ENCODE data around the gene XDH. TPM values are rescaled to one million over a fixed set of nuclear protein-coding genes. Genes with fewer than 3 reads are reported as not detected.
A peak's percentile ranks its signal among the peaks of the same experiment; 100 is the strongest.

XDH gene
- total RNA-seq, 1 donor from 2014 or later = 0.41 TPM

DNA sequence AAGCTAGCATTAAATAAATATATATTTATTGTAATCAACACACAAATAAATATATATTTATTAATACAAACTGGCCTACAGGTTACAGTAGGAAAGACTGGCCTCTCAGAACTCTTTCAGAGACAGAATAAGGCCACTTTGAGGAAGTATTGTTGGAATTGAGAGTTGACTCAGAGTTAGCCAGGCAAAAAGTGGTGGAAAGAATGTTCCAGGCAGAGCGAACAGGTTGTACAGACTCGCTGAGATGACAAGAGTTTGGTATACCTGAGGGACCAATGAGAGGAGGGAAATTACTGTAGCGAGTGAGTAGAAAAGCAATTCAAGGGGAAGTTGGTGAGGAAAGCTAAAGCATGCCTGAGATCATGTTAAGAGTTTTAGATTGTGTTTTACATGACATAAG is 19.0 kb upstream of the XDH start:
- H3K4me1 ChIP-seq = no peaks in the 10 kb centered on the region
- H3K9me3 ChIP-seq = no peaks in the 10 kb centered on the region
- no peak overlapping the region for H3K4me3 ChIP-seq
- no peaks in the 10 kb centered on the region for H3K36me3 ChIP-seq
- no peaks in the 10 kb centered on the region for H3K27me3 ChIP-seq
- DNase-seq (no peak), ATAC-seq (peak; percentile 19)
- intact Hi-C loops (cut with DNase I) = no loop called here
- TF ChIP-seq, protein P1, sequence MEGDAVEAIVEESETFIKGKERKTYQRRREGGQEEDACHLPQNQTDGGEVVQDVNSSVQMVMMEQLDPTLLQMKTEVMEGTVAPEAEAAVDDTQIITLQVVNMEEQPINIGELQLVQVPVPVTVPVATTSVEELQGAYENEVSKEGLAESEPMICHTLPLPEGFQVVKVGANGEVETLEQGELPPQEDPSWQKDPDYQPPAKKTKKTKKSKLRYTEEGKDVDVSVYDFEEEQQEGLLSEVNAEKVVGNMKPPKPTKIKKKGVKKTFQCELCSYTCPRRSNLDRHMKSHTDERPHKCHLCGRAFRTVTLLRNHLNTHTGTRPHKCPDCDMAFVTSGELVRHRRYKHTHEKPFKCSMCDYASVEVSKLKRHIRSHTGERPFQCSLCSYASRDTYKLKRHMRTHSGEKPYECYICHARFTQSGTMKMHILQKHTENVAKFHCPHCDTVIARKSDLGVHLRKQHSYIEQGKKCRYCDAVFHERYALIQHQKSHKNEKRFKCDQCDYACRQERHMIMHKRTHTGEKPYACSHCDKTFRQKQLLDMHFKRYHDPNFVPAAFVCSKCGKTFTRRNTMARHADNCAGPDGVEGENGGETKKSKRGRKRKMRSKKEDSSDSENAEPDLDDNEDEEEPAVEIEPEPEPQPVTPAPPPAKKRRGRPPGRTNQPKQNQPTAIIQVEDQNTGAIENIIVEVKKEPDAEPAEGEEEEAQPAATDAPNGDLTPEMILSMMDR (IDR thresholded peaks at IDR 0.05) = no peak
- no peak overlapping the region for H3K27ac ChIP-seq

DNA sequence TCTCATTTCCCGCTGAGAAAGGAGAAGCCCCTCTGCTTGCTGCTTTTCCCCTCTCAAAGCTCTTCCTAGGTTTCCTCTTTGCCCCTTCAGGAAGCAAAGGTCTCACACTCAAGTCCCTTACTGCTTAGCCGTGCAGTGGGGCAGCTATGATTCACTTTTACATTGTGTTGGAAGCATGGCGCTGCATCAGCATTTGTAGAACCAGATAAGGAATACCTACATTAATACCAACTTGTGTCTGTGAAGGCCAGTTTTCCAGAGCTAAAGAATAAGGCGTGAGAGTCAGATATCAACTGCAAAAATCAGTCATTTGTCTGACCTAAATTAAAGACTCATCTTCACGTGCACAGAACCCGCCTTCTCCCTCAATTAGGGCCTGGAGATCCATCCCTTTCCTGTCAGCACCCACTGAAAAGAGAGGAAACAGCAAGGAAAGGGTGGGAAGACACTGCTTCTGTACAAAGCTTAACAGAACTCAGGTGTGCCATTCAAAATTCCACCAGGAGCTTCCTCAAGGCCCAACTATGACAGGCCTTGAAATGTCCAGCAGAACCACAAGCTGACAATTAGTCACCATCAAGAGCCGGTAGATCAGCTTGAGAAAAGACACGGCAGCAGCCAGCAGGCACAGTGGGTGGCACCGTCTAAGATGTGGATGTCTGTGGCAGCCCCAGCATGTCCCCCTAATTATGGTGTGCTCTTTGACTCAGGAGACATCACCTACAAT is 16.1 kb upstream of the XDH start:
- intact Hi-C loops (cut with DNase I) = no loop called here
- H3K4me3 ChIP-seq = no peak overlapping the region
- no peaks in the 10 kb centered on the region for H3K9me3 ChIP-seq
- TF ChIP-seq, protein P1 (IDR thresholded peaks at IDR 0.05) = no peak
- ATAC-seq (no peak), DNase-seq (no peak)
- no peaks in the 10 kb centered on the region for H3K36me3 ChIP-seq
- no peaks in the 10 kb centered on the region for H3K27me3 ChIP-seq
- no peaks in the 10 kb centered on the region for H3K4me1 ChIP-seq
- H3K27ac ChIP-seq = no peak overlapping the region

GRCh38 chr2:31429759-31430438 is 15.4 kb upstream of the XDH start:
- H3K27me3 ChIP-seq = no peaks in the 10 kb centered on the region
- TF ChIP-seq, protein P1 (IDR thresholded peaks at IDR 0.05) = no peak
- H3K4me1 ChIP-seq = no peaks in the 10 kb centered on the region
- no peaks in the 10 kb centered on the region for H3K9me3 ChIP-seq
- no peaks in the 10 kb centered on the region for H3K36me3 ChIP-seq
- H3K4me3 ChIP-seq = no peak overlapping the region
- intact Hi-C loops (cut with DNase I) = no loop called here
- ATAC-seq = no peak
- no peak for DNase-seq
- H3K27ac ChIP-seq = no peak overlapping the region

GRCh38 chr2:31429040-31429439 is 14.5 kb upstream of the XDH start:
- intact Hi-C loops (cut with DNase I) = no loop called here
- TF ChIP-seq, protein P1 (IDR thresholded peaks at IDR 0.05) = no peak
- ATAC-seq (no peak), DNase-seq (no peak)
- Histone ChIP-seq H3K9me3 (no peaks in the 10 kb centered on the region), H3K4me3 (no peak overlapping the region), H3K4me1 (no peaks in the 10 kb centered on the region), H3K27ac (no peak overlapping the region), H3K36me3 (no peaks in the 10 kb centered on the region), H3K27me3 (no peaks in the 10 kb centered on the region)

- Histone ChIP-seq H3K27me3 (no peaks in the 10 kb centered on the region), H3K36me3 (no peaks in the 10 kb centered on the region), H3K4me1 (no peaks in the 10 kb centered on the region), H3K9me3 (no peaks in the 10 kb centered on the region), H3K4me3 (no peak overlapping the region), H3K27ac (no peak overlapping the region)
- no peak for ATAC-seq
- intact Hi-C loops (cut with DNase I) = no loop called here
- no peak for DNase-seq
- TF ChIP-seq, protein P1 (IDR thresholded peaks at IDR 0.05) = no peak
These were observed 13.5 kb upstream of the XDH start for GRCh38 chr2:31428001-31428418.

All from upper lobe of right lung (tissue), 1 donor.